Measurements from ENCODE around the gene OSTN.

Gene OSTN

GRCh38 chr3:191313296-191313695, 114.3 kb downstream of the OSTN start:
- DNase-seq (ENCODE audit: low spot score), result no peak

- no peak for DNase-seq (ENCODE audit: low spot score)
Measured at GRCh38 chr3:191314109-191314728, 115.2 kb downstream of the OSTN start.

Measured in AG20443 (cell line).